Activated CD4-positive, CD25-positive, alpha-beta regulatory T cell treated with anti-CD3 and anti-CD28 coated beads, Interleukin-2, amount 50 U/mL, for 16 hours (primary cell): ENCODE measurements around the gene LTBP2.

ENCODE experiments used
- DNase-seq: peaks from one replicate; pipeline ENCODE4 v3.0.0-alpha.2; 2020; ENCODE audit warnings: low read depth, low spot score

LTBP2 gene

DNA sequence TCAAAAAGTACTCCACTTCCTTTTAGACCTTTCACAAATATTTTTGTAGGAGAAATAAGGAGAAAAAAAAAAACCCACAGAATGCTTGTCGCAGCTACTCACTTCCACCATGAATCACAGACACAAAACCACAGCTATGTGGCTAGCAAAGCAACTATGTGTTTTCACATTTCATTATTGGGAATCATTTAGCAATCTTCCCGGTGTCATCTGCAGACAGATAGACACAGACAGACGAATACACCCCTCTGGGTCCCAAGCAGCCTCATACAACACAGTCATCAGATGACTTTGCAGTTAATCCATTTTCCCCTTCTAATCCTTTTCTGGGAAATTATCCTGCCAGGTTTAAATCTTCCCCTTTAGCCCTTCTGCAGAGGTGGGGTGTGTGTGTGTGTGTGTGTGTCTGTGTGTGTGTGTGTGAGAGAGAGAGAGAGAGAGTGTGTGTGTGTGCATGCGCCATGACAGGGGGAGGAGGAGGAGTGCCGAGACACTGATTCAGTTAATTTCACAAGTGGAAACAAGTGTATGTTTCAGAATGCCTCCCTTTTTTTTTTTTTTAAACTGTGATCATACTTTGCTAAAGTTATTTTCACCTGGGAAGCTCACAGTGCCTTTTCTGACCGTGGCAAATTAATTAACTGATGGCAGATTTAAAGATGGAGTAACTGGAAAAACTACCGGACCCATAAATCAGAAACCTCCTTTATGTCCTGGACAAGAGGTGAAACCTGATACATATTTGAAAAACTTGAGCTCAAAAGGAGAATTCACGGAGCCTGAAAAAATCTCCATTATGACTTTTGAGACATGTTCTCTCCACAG lies 39.9 kb downstream of the LTBP2 start:
- no peak for DNase-seq

DNA sequence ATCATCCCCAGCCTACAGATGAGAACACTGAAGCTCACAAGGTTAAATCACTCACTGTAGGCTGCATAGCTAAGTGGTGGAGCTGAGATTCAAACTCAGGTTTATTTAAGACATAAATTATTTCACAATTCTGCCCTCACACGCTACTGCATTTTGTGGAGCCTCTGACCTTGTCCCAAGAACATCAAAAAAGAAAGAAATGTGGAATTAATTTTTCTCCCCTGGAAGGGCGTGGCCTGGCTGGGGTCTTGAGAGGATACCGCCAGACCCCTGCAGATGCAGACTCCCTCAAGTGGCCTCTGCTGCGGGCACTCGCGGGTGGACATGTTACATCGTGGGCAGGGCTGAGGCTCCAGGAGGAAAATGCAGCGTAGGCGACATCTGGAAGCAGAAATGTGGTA lies 40.6 kb downstream of the LTBP2 start:
- no peak for DNase-seq

DNA sequence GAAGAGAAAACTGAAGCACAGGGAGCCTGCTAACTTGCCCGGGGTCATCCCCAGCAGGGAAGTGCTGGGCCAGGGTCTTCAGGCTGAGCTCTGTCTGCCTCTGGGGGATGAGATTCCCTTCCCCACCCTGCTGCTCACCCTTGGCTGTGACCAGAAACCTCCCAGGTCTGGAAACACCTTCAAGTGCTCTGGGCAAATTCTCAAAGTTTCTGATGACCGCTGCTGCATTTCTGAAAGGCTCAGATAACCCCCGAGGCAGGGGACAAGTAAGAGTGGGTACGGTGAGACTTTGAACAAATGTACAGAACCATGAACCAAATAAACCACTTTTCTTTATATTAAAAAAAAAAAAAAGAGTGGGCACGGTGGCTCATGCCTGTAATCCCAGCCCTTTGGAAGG lies 41.3 kb downstream of the LTBP2 start:
- DNase-seq: no peak

DNA sequence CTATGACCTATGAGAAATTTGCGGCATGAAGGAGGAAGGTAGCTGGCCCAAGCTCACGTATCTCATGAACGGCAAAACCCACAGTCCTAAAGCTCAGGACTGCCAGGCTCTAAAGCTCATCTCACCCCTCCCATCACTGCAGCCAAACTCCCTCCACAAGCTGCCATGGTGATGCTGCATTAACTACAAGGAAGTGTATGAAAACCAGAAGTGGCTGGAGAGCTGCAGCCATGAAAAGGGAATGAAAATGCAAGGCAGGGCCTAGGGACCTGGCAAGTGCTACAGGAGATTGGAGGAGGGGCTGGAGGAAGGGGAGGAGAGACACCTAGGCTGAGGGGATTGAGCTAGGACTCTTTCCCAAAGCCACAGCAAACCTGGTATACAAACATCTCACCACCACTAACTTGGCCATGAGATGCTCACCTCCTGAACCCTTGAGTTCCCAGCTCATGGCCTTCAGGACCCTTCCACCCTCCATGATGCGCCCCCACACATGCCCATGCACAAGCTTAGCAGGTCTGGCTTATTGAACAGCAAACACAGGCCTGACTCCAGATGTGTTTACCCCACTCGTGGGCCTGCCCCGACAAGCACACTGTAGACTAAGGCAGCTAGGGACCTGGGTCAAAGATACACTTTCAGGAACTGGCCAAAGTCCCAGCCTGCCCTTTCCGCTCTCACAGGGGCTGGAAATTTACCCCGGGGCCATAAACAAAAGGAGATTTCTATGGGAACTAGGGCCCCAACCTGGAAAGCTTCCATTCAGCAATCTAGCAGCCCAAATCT lies 42.0 kb downstream of the LTBP2 start:
- DNase-seq: no peak

DNA sequence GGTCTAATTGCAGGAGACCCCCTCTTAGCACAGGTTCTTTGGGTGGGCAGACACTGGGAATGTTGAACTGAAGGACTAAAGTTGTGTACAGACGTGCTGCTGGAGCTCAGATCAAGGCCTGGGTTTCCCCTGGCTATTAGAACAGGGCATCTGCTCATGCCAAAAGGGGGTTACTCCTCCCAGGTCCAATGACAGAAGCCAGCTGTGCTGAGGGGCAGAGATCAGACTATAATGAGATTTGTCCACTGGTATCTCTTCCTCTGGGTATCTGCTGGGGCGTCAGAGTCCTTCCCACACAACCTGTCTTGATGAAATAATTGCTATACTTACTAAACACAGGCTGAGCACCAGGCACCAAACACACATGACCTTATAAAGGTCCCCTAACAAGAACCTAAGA lies 42.6 kb downstream of the LTBP2 start:
- no peak for DNase-seq

DNA sequence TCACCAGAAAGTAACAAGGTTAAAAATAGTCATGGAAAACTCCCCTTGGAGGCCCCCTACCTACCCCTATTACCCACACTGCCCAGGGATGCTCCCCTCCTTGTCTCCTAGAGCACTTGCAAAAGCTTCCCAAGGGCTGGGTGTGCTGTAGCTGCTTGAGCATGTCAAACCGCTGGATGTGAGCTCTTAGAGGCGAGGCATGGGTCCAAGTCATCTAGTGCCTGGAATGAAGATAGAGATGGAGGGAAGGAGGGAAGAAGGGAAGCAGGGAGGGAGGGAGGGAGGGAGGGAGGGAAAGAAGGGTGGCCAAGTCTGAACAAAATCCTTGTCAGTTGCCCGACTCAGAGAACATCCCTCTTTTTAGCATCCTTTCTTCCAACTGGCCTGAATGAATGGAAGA lies 43.1 kb downstream of the LTBP2 start:
- no peak for DNase-seq

DNA sequence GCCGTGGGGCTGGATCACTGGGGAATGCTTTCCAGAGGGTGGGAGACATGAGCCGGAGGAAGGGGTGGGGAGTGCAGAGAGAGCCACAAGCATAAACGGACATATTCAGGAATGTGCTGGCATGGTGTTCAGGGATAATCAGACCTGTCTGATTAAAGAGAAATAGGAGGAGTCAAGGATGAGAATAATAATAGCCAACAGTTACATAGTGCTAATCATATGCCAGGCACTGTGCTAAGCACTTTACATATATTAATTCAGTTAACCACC lies 43.7 kb downstream of the LTBP2 start:
- no peak for DNase-seq

DNA sequence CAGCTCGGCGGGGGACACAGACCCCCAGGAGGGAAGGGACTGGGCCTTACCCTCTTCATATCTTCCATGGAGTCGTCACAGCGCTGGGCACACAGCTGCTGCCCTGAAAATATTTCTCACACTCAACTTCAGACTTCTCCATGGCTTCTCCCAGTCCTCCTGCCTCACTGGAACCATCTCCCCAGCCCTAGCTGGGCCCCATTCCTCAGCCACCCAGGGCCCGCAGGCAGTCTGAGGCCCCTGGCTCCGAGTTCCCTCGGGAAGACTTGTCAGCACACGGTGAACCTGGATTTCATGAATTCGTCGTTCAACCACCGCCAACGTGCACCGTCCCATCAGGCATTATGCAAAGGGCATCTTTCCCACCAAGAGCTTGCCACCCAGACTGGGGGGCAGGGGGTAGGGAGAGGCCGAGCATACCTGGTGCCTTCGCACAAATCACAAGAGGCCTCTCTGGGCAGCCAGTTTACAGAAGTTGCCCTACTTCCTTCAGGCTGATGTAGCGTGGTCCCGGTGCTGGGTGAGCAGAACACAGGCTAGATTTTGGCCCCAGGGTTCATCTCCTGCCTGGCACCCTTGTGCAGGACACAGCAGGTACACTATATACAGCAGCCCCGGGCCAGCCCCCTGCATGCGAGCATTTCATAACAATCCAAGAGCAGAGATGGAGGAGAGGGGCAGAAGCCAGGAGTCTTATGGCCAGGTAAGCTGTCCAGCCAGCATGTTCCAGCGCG lies 44.2 kb downstream of the LTBP2 start:
- DNase-seq: no peak

DNA sequence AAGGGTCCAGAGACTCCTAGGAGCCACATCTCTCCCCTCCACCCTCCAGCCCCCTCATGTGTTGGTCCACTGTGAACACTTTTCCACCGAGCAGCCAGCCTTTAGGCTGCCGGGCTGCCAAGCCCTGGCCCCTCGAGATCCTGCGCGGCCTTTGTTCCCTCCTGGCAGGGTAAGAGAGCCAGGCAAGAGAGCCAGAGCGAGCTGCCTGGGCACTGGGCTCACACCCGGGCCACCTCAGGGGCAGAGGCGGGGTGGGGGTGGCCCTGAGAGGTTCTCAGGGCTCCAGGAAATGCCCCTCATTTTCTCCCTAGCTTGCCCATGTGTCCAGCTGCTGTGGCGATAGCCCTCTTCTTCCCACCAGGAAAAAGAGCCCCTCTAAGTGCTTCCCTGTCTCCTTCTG lies 44.8 kb downstream of the LTBP2 start:
- DNase-seq: no peak

DNA sequence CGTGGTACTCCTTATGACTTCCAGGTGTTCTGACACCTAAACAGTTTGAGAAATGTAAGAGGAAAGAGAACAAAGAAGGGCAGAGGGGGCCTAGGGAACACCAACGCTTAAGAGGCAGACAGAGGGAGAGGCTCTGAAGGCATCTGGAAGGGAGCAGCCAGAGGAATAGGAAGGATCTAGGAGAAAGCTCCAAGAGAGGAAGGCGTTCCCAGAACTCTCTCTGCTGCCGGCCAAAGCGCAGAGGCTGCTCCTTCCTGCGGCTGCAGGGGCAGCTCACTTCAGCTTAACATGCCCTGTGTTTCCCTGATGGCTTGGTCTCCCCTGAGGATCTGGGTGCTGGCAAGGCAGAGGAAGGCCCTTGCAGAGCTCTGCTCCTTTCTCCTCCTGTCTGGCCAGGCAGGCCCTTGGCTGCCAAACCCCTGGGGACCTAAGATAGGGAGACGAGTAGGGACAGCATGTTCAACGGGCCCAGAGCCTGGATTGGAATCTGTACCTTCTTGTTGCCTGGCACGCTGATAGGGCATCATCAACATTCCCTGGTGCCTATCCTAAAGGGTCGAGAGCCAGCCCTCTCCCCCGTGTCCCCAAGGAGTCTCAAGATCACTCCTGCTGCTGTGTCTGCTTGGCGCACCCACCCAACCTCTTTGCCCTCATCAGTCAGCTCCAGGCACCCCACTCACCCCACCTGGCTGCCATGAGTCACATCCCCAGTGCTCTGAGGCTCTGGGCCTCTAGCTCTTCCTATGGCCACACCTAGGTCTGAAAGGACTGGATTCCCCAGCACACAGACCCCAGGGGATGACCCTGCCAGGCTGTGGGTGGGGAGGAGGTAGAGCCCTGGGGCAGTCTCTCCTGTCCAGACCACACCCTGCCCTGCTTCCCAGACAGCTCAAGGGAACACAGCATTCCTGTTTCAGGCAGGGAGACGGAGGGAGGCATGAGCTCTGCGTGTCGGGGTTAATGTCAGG lies 45.6 kb downstream of the LTBP2 start:
- DNase-seq: no peak

DNA sequence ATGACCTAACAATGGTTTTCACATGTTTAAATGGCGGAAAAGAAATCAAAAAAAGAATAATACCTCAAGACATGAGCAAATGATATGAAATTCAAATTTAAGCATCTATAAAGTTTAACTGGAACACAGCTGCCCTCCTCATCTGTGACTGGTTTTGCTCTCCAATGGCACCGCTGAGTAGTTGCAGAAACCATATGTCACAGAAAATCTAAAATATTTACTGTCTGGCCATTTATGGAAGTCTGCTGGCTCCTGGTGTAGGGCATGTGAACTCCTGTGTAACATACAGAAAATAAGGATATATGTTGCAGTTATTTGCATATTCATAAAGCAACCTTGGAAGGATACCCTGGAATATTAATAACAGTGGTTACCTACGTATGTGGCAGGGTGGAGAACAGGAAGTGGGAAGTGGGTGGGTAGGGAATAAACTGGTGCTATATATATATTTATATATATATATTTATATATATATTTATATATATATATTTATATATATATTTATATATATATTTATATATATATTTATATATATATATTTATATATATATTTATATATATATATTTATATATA lies 48.4 kb downstream of the LTBP2 start:
- DNase-seq: no peak

DNA sequence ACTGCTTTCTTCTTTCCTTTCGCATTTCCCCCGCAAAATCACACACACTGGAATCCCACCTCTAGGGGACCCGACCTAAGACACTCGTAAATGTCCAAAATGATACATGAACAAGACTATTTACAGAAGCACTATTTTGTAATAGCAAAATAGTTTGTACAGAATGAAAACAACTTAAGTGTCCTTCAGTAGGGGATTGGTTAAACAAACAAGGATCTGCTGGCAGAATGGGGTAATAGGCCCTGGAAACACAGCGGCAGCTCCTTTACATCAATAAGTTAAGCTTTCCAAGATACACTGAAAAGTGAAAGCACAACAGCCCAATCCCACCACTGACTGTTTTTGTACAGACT lies 48.8 kb downstream of the LTBP2 start:
- DNase-seq: no peak

DNA sequence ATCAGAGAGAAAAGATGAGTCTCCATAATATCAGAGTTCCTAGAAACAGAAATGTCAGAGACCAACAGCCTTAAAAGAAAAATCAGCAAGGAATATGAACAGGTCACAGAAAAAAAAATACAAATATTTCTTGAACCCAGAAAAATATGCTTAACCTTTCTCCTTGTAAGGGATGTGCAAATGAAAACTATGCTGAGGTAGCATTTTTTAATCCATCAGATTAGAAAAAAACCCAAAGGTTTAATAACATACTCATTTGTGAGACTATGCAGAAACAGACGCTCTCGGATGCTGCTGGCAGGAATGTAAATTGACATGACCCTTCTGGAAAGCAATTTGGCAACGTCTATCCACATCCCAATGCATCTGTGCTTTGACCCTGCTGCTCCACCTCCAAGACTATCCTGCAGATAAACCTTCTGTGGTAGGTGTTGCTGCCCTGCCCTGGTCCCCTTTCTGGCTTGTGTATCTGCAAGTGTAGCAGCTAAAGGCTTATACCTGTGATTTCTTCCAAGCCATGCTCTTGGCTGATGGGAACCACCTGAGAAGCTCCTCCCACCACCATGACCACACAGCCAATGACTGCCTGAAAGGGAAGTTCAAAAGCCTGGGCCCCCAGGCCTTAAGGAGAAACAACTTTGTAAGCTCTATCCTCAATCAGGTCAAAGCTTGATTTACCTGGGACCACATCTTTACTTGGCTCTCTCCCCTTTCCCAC lies 49.4 kb downstream of the LTBP2 start:
- DNase-seq: no peak

DNA sequence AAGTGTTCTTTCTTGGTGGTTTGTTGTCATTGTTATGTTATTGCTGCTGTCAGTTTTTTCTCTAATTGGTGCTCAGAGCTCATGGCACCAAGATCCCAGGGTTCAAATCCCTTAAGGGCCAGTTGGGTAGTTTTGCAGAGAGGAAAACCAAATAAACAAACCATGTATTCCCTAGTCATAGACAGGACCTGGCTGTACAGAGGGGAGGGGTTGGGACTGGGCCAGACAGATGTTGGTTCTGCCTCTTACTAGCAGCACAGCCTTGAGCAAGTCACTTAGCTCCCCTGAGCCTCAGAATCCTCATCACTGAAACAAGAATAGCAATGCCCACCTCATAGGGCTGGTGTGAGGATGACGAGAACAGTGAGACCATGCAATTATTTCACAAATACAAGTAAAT lies 53.4 kb downstream of the LTBP2 start:
- no peak for DNase-seq

DNA sequence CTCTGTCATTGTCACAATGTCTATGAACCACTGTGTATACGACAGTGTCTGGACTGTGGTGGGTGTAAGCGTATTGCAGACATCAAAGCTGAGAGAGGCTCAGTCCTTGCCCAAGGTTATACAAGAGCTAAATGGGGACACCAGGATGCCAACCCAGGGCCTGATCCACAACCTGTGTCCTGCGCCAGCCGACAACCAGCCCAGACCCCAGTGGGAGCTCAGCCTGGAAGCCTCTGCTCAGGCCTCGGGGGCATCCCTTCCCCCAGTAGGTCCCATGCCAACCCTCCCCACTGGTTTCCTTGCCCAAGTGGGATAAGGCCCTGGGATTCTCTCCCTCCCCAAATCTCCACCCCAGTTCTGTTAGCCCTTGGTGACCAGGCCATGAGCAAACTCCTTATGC lies 54.3 kb downstream of the LTBP2 start:
- DNase-seq: no peak

DNA sequence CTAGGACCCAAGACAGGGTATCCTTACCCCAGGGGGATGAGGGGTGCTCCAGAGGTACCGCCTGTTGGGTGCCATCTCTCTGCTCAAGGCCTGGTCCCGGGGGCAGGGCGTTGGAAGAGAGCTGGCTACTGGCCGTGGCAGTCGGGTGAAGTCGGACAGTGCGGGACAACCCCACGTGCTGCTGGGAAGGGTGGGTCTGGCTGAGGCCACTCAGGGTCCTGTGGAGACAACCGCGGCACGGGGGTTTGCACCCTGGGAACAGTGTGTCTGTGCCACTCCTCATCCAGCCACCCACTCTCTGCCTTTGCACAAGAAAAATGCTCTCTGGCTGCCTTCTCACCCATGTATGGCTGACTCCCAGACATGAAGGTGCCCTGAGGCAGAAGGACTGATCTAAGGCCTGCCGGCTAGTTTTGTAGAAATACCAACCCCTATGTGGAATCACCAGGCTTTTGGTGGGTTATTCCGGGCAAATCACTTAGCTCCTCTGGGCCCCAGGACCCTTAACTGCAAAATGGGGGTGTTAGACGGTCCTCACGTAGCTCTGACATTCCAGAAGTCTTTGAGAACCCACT lies 56.5 kb downstream of the LTBP2 start:
- no peak for DNase-seq

DNA sequence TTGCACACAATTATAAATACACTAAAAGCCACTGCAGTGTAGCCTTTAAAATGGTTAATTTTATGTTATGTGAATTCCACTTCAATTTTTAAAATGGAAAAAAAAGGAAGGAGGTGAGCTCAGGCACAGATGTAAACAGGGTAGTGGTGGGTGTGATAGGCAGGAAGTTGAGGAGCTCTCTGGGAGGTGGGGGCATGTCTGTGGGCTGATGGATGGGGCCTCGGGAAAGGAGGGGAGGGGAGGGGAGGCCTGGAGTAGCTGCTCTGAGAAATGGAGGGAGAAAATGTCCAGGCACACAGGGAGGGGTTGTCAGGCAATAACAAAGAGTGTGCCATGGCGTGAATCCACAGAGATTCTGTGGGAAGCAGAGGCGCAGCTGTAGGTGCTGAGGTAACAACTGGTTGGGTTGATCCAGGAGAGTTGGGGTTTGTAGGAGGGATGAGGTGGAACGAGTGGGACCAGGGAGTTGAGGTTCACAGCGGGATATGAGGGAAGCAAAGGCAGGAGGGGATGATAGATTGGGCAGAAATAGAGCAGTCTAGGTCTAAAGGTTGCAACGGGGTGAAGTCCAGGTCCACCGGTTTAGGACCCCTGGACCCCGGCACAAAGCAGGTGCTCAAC lies 57.2 kb downstream of the LTBP2 start:
- DNase-seq: no peak

DNA sequence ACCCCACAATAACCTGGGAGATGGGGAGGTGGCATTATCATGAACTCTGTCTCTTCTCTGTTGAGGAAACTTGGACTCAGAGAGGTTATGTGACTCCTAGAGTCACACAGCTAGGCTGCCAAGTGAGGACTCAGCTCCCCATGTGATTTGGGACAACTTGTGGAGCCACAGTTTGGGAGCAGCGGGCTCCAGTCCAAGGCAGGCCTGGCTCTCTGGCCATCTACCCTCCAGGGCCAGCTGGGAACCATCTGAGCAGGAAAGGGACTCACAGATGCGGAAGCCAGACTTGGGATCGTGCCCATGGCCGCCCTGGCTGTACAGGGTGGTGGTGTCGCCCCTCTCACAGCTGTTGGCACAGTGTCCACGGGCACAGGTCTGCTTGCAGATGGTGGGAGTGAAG lies 59.4 kb downstream of the LTBP2 start:
- no peak for DNase-seq

DNA sequence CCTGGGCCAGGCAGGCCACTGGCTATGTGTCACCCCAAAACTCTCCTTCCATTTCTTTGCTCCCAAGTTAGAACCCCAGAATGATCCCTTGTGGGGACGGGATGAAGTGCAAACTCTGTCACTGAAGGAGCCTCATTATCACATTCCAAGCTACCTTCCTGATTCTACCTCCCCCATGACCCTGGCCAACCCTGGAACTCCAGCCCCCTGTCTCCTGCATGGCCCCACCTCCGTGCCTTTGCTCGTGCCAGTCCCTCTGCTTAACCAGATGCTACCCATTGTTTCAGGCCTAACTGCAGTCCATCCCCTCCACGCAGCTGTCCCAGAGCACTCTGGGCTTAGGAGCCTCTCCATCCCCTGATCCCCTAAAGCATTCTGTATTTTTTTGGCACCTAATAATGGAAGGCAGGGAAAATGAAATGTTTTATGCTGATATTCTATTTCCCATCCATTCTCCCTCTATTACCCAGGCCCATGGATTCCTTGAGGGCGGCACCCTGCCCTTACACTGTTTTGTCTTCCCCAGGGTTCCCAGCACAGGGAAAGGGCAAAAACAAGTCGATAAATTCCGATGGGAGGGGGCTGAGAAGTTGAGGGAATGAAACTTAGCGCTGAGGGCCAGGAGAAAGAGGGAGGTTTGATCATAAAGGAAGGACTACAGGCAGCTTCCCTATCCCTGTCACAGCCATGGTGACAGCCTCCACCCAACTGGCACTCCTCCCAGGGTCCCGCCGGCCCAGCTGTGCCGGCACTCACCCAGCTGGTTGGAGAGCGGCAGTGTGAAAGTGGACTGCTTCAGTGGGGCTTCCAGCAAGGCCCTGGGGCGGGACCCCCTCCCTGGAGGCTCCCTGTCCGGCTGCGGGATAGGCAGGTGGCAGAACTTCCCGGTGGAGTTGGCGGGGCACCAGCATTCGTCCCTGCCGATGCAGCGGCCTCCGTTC lies 60.3 kb downstream of the LTBP2 start:
- DNase-seq: no peak
